Coronary artery (tissue), 2 donors: Measurements from ENCODE around the gene HSPB2.

Experiments
- DNase-seq: peaks from one replicate; pipeline ENCODE4 v3.0.0-alpha.2; 2017; ENCODE audit warnings: low spot score
- H3K27ac ChIP-seq, 2 donors: fragments of 200-600 bp; sonication (generic); one replicate each; pipeline ENCODE4 v1.5.1; 2016 to 2019
- H3K4me3 ChIP-seq: fragments of 200-600 bp; sonication (generic); 2 replicates; pipeline ENCODE4 v1.5.1; 2016; ENCODE audit warnings: mild to moderate bottlenecking, moderate library complexity
- CTCF ChIP-seq: fragments of 200-600 bp; sonication (generic); IDR thresholded peaks from one replicate; pipeline ENCODE4 v1.5.1; 2019; ENCODE audit warnings: antibody characterized with exemption

HSPB2 gene

GRCh38 chr11:111921541-111922230 is 9.2 kb downstream of the HSPB2 start:
- TF ChIP-seq CTCF, result no peak
- H3K27ac ChIP-seq, result peak overlapping the region in 1 of 2 donors; percentile 28
- no peak overlapping the region for H3K4me3 ChIP-seq
- no peak for DNase-seq

GRCh38 chr11:111922803-111923202 is 10.3 kb downstream of the HSPB2 start:
- DNase-seq, result no peak
- peak overlapping the region; percentile 85 to 95 for H3K27ac ChIP-seq
- peak overlapping the region; percentile 46 for H3K4me3 ChIP-seq
- TF ChIP-seq CTCF, result no peak

GRCh38 chr11:111923351-111923788 is 10.8 kb downstream of the HSPB2 start:
- Histone ChIP-seq H3K4me3 (peak overlapping the region; percentile 46), H3K27ac (peak overlapping the region; percentile 85 to 95)
- no peak for TF ChIP-seq CTCF
- DNase-seq, result no peak

GRCh38 chr11:111923951-111924350 is 11.4 kb downstream of the HSPB2 start:
- H3K27ac ChIP-seq, result peak overlapping the region; percentile 85 to 95
- no peak for TF ChIP-seq CTCF
- no peak for DNase-seq
- H3K4me3 ChIP-seq, result peak overlapping the region; percentile 46

- no peak for TF ChIP-seq CTCF
- peak overlapping the region; percentile 71 for H3K4me3 ChIP-seq
- H3K27ac ChIP-seq, result peak overlapping the region; percentile 76 to 95
- no peak for DNase-seq
Observed at GRCh38 chr11:111925953-111926352, 13.4 kb downstream of the HSPB2 start.

- peak; percentile 98 for DNase-seq
Observed at GRCh38 chr11:111926505-111927391, 14.2 kb downstream of the HSPB2 start.

More at GRCh38 chr11:111926505-111927391, 14.2 kb downstream of the HSPB2 start:
- peak overlapping the region; percentile 76 to 95 for H3K27ac ChIP-seq
- H3K4me3 ChIP-seq, result peak overlapping the region; percentile 71
- TF ChIP-seq CTCF, result no peak
